Testis (tissue), 3 donors: ENCODE data around the gene GTPBP6. TPM values are rescaled to one million over a fixed set of nuclear protein-coding genes. Genes with fewer than 3 reads are reported as not detected.

Source experiments
- DNase-seq: peaks from one replicate; pipeline ENCODE4 v3.0.0-alpha.2; 2019
- H3K27ac ChIP-seq, 2 donors: fragments of 200-600 bp; sonication (generic); one replicate each; pipeline ENCODE4 v1.5.1; 2019
- H3K27me3 ChIP-seq: fragments of 200-600 bp; sonication (generic); one replicate; pipeline ENCODE4 v1.5.1; 2019
- H3K36me3 ChIP-seq: fragments of 200-600 bp; sonication (generic); one replicate; pipeline ENCODE4 v1.5.1; 2017; ENCODE audit warnings: low read depth; ENCODE audit errors: missing control alignments
- H3K4me1 ChIP-seq: fragments of 200-600 bp; sonication (generic); one replicate; pipeline ENCODE4 v1.5.1; 2019
- H3K4me3 ChIP-seq, 2 donors: fragments of 200-600 bp; sonication (generic); one replicate each; pipeline ENCODE4 v1.5.1; 2017 to 2019
- H3K9me3 ChIP-seq: fragments of 200-600 bp; sonication (generic); one replicate; pipeline ENCODE4 v1.5.1; 2017
- POLR2A ChIP-seq: fragments of 450-650 bp; IDR thresholded peaks from one replicate; pipeline ENCODE4 v1.6.1; 2017; ENCODE audit warnings: antibody characterized with exemption, mild to moderate bottlenecking, moderate library complexity
- WGBS, 2 donors: methylation state at CpG; one replicate each; pipeline ENCODE4 v1.1.5; 2018; 5-methylcytosine and 5-hydroxymethylcytosine counted together
- intact Hi-C: fragments of 100-400 bp; cut with DNase I; formaldehyde crosslinking; loops from one replicate; pipeline ENCODE4 v1.15.1; 2023; ENCODE audit warnings: low total_unique reads
- polyA plus RNA-seq: library from polyadenylated mRNA; stranded (reverse); fragments of 350-450 nt; fragmentation: Illumina TruSeq; extraction: RNeasy Lipid Tissue Mini Kit (QIAGEN cat#74804); gene quantifications from one replicate; pipeline ENCODE4 v1.2.3, GENCODE V29; 2014; ENCODE audit warnings: low read depth, low replicate concordance; ENCODE audit not compliant: insufficient read depth
- total RNA-seq, 2 donors: library from RNA; depleted of rRNA; stranded (reverse); fragments of >200 nt; gene quantifications; one replicate each; pipeline ENCODE4 v1.2.3, GENCODE V29; 2016
- TF ChIP-seq, protein P1 (sequence below), 3 experiments: fragments of 450-650 bp in 2 of 3; fragments of 200-600 bp in 1 of 3; sonication (generic) in 1 of 3; IDR thresholded peaks; one replicate each; pipeline ENCODE4 v1.5.1; 2016 to 2019; ENCODE audit warnings: antibody characterized with exemption in 3 of 3, mild to moderate bottlenecking in 2 of 3, moderate library complexity in 1 of 3

GTPBP6 gene
- total and polyA plus RNA-seq, 3 donors from 2014 or later, result 38.0 to 74.3 (median 43.8) TPM

DNA sequence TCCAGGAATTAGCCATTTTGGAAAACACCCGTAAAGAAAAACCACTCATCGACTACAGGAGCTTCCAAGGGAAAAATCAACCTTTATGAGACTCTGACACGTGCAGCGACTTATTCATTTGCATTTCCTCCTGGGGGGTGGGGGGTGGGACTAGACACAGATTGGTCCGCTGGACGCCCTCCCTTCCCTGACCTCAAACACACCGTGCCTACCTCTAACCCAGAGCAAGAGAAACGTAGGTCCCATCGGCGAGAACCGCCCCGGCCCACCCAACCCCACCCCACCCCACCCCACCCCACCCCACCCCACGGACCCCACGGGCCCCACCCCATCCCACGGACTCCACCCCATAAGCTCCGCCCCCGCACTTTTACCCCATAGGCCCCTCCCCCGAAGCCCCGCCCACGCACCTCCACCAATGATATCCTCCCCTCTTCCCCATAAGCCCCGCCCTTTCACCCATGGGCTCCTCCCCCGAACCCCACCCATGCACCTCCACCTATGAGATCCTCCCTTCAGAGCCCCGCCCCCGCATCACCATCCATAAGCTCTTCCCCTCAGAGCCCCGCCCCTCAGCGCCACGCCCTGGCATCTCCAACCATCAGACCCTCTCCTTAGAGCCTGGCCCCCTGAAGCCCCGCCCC is 1.1 kb downstream of the GTPBP6 start:
- Histone ChIP-seq H3K4me3 (peak overlapping the region; percentile 79 to 93), H3K9me3 (no peaks in the 10 kb centered on the region), H3K36me3 (no peaks in the 10 kb centered on the region), H3K27ac (peak overlapping the region; percentile 88 to 97), H3K27me3 (no peaks in the 10 kb centered on the region), H3K4me1 (peaks cover 17% of the 10 kb centered on the region)
- WGBS, 2 donors, result 35 to 40% methylated on average over 20 to 27 of the region's 28 CpGs
- intact Hi-C loops, result no loop called here
- no peak for TF ChIP-seq POLR2A
- TF ChIP-seq, protein P1, sequence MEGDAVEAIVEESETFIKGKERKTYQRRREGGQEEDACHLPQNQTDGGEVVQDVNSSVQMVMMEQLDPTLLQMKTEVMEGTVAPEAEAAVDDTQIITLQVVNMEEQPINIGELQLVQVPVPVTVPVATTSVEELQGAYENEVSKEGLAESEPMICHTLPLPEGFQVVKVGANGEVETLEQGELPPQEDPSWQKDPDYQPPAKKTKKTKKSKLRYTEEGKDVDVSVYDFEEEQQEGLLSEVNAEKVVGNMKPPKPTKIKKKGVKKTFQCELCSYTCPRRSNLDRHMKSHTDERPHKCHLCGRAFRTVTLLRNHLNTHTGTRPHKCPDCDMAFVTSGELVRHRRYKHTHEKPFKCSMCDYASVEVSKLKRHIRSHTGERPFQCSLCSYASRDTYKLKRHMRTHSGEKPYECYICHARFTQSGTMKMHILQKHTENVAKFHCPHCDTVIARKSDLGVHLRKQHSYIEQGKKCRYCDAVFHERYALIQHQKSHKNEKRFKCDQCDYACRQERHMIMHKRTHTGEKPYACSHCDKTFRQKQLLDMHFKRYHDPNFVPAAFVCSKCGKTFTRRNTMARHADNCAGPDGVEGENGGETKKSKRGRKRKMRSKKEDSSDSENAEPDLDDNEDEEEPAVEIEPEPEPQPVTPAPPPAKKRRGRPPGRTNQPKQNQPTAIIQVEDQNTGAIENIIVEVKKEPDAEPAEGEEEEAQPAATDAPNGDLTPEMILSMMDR (IDR thresholded peaks at IDR 0.05), result no peak
- DNase-seq, result no peak

DNA sequence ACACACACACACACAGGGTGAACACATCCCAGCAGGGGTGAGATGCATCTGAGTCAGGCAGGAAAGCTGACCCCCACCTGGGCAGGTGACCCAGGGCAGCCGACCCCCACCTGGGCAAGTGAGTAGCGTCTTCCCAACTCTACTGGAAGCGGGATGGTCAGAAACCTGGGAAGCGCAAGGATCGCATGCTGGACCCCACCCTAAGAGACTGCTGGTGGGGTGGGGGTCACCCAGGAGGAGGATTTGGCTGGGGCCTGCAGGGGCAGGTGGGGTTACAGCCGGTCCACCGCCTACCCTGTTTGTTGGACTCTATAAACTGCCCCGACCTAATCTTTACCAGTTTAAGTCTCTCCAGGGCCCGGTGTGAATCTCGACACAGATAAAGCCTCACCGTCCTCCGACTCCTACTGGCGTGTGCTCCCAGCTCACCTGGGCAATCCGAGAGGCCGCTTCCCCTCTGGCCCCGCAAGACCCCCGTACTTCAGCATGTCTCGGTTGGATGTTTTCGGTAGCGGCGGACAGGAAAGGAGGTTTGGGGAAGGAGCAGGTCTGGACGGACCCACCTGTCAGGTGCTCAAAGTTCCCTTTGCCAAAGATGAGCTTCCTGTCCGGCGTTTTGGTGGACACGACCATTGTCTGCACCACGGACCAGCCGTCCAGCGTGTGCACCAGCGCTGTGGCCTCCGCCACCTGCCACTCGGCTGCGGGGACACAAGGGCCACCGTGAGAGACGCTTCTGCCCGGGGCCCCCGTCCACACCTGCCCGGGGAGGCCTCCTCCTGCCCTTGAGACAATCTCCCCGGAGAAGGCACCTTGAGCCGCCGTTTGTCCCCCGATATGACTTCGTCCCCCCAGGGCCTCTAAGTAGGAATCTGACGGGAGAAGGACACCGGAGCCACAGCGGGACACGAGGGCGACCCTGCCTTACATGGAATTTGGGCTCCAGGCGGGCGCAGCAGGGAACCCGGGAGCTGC is 2.0 kb downstream of the GTPBP6 start:
- Histone ChIP-seq H3K4me3 (peak overlapping the region in 1 of 2 donors; percentile 5), H3K36me3 (no peaks in the 10 kb centered on the region), H3K4me1 (peaks cover 17% of the 10 kb centered on the region), H3K27me3 (no peaks in the 10 kb centered on the region), H3K27ac (no peak overlapping the region), H3K9me3 (no peaks in the 10 kb centered on the region)
- TF ChIP-seq POLR2A, result no peak
- TF ChIP-seq, protein P1 (IDR thresholded peaks at IDR 0.05), result no peak
- 66 to 76% methylated on average over 31 to 50 of the region's 50 CpGs for WGBS, 2 donors
- intact Hi-C loops, result no loop called here
- DNase-seq, result no peak

DNA sequence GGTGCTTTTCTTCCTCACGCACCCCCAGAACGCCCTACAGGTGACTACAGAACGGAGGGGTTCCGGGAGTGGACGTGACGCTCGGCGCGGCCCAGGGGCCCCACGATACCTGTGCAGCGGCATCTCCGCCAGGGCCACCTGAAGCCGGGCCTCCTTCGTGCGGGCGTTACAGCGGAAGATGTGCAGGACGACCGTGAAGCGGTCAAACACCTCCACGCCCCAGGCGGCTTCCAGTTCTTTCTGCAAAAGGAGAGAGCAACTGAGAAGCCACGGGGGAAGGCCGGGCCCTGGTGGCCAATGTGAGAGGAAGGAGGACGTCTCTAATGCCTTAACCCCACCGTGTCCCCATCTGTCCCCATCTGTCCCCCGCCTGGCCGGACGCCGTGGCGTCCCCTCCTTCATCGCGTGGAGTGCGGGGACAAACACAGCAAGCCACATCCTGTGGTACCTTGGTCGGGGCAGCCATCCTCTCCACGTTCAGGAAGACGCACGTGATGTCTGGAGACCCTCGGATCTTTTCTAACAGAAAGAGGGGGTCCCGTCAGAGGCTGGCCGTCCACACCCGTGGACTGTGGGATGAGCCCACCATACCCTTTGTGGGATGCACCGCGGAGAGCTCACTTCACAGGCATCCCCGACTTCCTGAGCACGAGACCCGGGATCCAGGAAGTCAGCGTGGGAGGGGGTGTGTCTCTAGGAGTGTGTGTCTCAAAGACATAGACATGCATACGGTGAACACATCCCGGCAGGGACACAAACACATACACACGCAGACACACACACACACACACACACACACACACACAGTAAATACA is 3.6 kb downstream of the GTPBP6 start:
- H3K27ac ChIP-seq, result no peak overlapping the region
- 91 to 92% methylated on average over 32 to 51 of the region's 51 CpGs for WGBS, 2 donors
- DNase-seq, result no peak
- no peak for TF ChIP-seq POLR2A
- TF ChIP-seq, protein P1 (IDR thresholded peaks at IDR 0.05), result no peak
- H3K27me3 ChIP-seq, result no peaks in the 10 kb centered on the region
- H3K36me3 ChIP-seq, result no peaks in the 10 kb centered on the region
- H3K9me3 ChIP-seq, result no peaks in the 10 kb centered on the region
- peaks cover 9% of the 10 kb centered on the region for H3K4me1 ChIP-seq
- no peak overlapping the region for H3K4me3 ChIP-seq
- intact Hi-C loops, result no loop called here

DNA sequence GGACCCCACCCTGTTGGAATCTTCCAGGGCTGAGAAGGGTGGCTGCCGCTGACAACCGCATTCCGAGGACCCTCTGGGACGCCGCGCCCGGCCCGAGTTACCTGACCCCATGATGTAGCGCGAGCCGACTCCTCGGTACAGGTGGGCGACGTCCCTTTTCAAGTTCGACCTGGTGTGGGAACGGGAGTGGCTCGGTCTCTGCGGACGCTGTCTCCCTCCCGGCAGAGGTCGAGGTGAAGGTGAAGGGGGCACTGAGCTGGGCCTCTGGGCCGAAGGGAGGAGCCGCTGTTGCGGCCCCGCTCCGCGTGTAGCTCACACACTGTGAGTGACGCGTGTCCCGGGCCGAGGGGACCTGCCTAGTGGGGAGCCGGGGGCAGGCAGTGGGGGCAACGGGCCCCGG is 4.5 kb downstream of the GTPBP6 start:
- no peak for TF ChIP-seq POLR2A
- TF ChIP-seq, protein P1 (IDR thresholded peaks at IDR 0.05), result no peak
- H3K4me1 ChIP-seq, result peaks cover 4% of the 10 kb centered on the region
- no peaks in the 10 kb centered on the region for H3K9me3 ChIP-seq
- H3K36me3 ChIP-seq, result no peaks in the 10 kb centered on the region
- WGBS, 2 donors, result 95% methylated on average over 24 to 34 of the region's 34 CpGs
- intact Hi-C loops, result no loop called here
- H3K27me3 ChIP-seq, result no peaks in the 10 kb centered on the region
- no peak for DNase-seq
- H3K4me3 ChIP-seq, result no peak overlapping the region
- H3K27ac ChIP-seq, result no peak overlapping the region
